OCI-LY7 (cell line): ENCODE results near the gene PDC. TPM values are rescaled to one million over a fixed set of nuclear protein-coding genes. Genes with fewer than 3 reads are reported as not detected.

Experiments used
- BruUV-seq: library from RNA; stranded (reverse); fragments of 400-500 nt; replicated peaks from 2 replicates; lab custom pipeline; 2021; lab: Mats Ljungman, UMichigan
- CTCF ChIA-PET: fragments of 300-600 bp; sonication (Branson Sonifier 250); formaldehyde crosslinking; loops from one replicate; lab custom pipeline; 2022; ENCODE audit warnings: antibody characterized with exemption; ENCODE audit not compliant: unreplicated experiment; lab: Charles Lee
- POLR2A ChIA-PET: fragments of 300-600 bp; sonication (Branson Sonifier 250); formaldehyde crosslinking; loops from one replicate; lab custom pipeline; 2022; ENCODE audit warnings: antibody characterized with exemption; lab: Charles Lee
- DNase-seq: peaks from one replicate; pipeline ENCODE4 v3.0.0-alpha.2; 2015; ENCODE audit warnings: low spot score
- H2AFZ ChIP-seq: fragments of 200-600 bp; sonication (generic), shearing (Covaris generic); 2 replicates; pipeline ENCODE4 v1.6.1; 2014; ENCODE audit warnings: mild to moderate bottlenecking, antibody characterized with exemption, low read length, moderate library complexity
- H3K27ac ChIP-seq: fragments of 200-600 bp; sonication (generic); 2 replicates; pipeline ENCODE4 v1.5.1; 2014; ENCODE audit warnings: mixed run types, low read depth, mild to moderate bottlenecking, moderate library complexity, low read length, inconsistent platforms; ENCODE audit not compliant: poor library complexity, severe bottlenecking
- H3K36me3 ChIP-seq: fragments of 200-600 bp; sonication (generic); 2 replicates; pipeline ENCODE4 v1.6.1; 2014; ENCODE audit warnings: mild to moderate bottlenecking, antibody characterized with exemption, low read length, moderate library complexity, mixed read lengths; ENCODE audit not compliant: insufficient read depth
- H3K4me1 ChIP-seq: fragments of 200-600 bp; sonication (generic); 2 replicates; pipeline ENCODE4 v1.5.1; 2014; ENCODE audit warnings: mild to moderate bottlenecking, low read length; ENCODE audit not compliant: insufficient read depth, poor library complexity, severe bottlenecking
- H3K4me2 ChIP-seq: fragments of 200-600 bp; sonication (generic); 2 replicates; pipeline ENCODE4 v1.6.1; 2014; ENCODE audit warnings: mild to moderate bottlenecking, low read length
- H3K4me3 ChIP-seq: fragments of 200-600 bp; sonication (generic); 2 replicates; pipeline ENCODE4 v1.5.1; 2014; ENCODE audit warnings: mild to moderate bottlenecking, low read depth, low read length; ENCODE audit not compliant: poor library complexity, severe bottlenecking
- H3K79me2 ChIP-seq: fragments of 200-600 bp; sonication (generic); 2 replicates; pipeline ENCODE4 v1.6.1; 2016; ENCODE audit warnings: low read depth, mild to moderate bottlenecking, low read length, moderate library complexity, mixed read lengths; ENCODE audit not compliant: insufficient read depth
- H3K9me2 ChIP-seq: fragments of 200-600 bp; sonication (generic); 2 replicates; pipeline ENCODE4 v1.6.1; 2016; ENCODE audit warnings: mild to moderate bottlenecking, low read length, mixed read lengths; ENCODE audit not compliant: insufficient read depth
- H3K9me3 ChIP-seq: fragments of 200-600 bp; sonication (generic); 2 replicates; pipeline ENCODE4 v1.6.1; 2014; ENCODE audit warnings: mild to moderate bottlenecking, mixed run types, low read length, mixed read lengths
- H4K20me1 ChIP-seq: fragments of 200-600 bp; sonication (generic); 2 replicates; pipeline ENCODE4 v1.6.1; 2014; ENCODE audit warnings: mild to moderate bottlenecking, antibody characterized with exemption, low read length, moderate library complexity, mixed read lengths; ENCODE audit not compliant: insufficient read depth
- EZH2phosphoT487 ChIP-seq: fragments of 200-600 bp; sonication (generic); IDR thresholded peaks from 2 replicates; pipeline ENCODE4 v1.6.1; 2018; ENCODE audit warnings: low read depth, borderline replicate concordance, mild to moderate bottlenecking, mixed run types, antibody characterized with exemption, low read length, moderate library complexity, mixed read lengths
- intact Hi-C: fragments of 100-400 bp; cut with micrococcal nuclease; formaldehyde crosslinking; loops from one replicate; pipeline ENCODE4 v1.10.0; 2022; ENCODE audit not compliant: unreplicated experiment
- total RNA-seq, 2 experiments: library from RNA; depleted of rRNA in 1 of 2; stranded (reverse); fragments of >200 nt in 1 of 2; shearing (Covaris generic) in 1 of 2; gene quantifications; 2 replicates each; pipeline ENCODE4 v1.2.3, GENCODE V29; 2014 to 2022
- TF ChIP-seq, protein P1 (sequence below): fragments of 200-600 bp; sonication (generic); conservative IDR thresholded peaks from 2 replicates; pipeline ENCODE4 v1.5.1; 2014; ENCODE audit warnings: mild to moderate bottlenecking, antibody characterized with exemption, low read length, moderate library complexity, mixed read lengths

PDC gene
- total RNA-seq, 2 experiments from 2014 or later, result not detected

DNA sequence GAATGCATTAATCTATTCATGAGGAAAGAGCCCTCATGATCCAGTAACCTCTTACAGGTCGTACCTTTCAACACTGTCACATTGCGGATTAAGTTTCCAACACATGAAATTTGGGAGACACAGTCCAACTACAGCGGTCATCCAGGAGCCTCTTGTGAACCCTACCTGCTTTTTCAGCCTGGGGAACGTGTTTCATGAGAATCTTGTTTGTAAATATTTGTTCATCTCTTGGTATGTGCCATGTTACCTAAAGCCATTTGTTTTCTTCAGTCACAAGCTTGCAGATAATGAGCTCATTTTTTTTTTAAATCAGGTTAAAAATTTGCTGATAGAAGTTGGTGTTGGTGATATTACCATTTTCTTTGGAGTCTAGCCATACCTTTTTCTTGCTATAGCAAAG is 37.2 kb upstream of the PDC start:
- Histone ChIP-seq H3K79me2 (no peaks in the 10 kb centered on the region), H3K4me3 (no peak overlapping the region), H3K9me3 (no peaks in the 10 kb centered on the region), H2AFZ (no peak overlapping the region), H4K20me1 (no peaks in the 10 kb centered on the region), H3K9me2 (no peaks in the 10 kb centered on the region), H3K4me1 (no peaks in the 10 kb centered on the region), H3K36me3 (no peaks in the 10 kb centered on the region), H3K4me2 (no peak overlapping the region), H3K27ac (no peak overlapping the region)
- no peak for TF ChIP-seq EZH2phosphoT487
- TF ChIP-seq, protein P1, sequence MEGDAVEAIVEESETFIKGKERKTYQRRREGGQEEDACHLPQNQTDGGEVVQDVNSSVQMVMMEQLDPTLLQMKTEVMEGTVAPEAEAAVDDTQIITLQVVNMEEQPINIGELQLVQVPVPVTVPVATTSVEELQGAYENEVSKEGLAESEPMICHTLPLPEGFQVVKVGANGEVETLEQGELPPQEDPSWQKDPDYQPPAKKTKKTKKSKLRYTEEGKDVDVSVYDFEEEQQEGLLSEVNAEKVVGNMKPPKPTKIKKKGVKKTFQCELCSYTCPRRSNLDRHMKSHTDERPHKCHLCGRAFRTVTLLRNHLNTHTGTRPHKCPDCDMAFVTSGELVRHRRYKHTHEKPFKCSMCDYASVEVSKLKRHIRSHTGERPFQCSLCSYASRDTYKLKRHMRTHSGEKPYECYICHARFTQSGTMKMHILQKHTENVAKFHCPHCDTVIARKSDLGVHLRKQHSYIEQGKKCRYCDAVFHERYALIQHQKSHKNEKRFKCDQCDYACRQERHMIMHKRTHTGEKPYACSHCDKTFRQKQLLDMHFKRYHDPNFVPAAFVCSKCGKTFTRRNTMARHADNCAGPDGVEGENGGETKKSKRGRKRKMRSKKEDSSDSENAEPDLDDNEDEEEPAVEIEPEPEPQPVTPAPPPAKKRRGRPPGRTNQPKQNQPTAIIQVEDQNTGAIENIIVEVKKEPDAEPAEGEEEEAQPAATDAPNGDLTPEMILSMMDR, result no peak
- no TSS peak for BruUV-seq
- DNase-seq, result no peak
- intact Hi-C loops, result no loop called here
- CTCF ChIA-PET, result no interaction called here
- POLR2A ChIA-PET, result interaction anchor here (1.0 to 1.1 kb wide), 2 partner anchors 14 to 60 kb away, joined by 3 to 4 read pairs; no protein-coding TSS in a partner anchor

DNA sequence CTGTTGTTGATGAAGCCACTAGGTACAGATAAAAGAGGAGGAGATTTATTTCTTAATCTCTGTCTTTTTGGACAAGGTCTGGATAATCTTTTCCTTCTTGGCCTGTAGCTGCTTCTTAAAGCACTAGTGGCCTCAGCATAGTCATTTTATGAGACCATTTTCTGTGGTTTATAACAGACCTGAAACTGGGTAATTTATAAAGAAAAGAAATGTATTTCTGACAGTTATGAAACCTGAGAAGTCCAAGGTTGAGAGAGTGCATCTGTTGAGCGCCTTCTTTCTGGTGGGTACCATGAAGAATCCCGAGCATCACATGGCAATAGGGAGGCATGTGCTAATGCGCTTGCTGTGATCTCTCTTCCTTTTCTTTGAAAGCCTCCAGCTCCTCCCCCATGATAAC is 36.7 kb upstream of the PDC start:
- Histone ChIP-seq H3K4me3 (no peak overlapping the region), H3K9me2 (no peaks in the 10 kb centered on the region), H3K27ac (no peak overlapping the region), H2AFZ (no peak overlapping the region), H3K36me3 (no peaks in the 10 kb centered on the region), H3K9me3 (no peaks in the 10 kb centered on the region), H3K4me1 (no peaks in the 10 kb centered on the region), H4K20me1 (no peaks in the 10 kb centered on the region), H3K79me2 (no peaks in the 10 kb centered on the region), H3K4me2 (no peak overlapping the region)
- no TSS peak for BruUV-seq
- TF ChIP-seq, protein P1, result no peak
- TF ChIP-seq EZH2phosphoT487, result no peak
- CTCF ChIA-PET, result no interaction called here
- no peak for DNase-seq
- intact Hi-C loops, result no loop called here
- POLR2A ChIA-PET, result interaction anchor here (1.0 to 1.1 kb wide), 2 partner anchors 13 to 61 kb away, joined by 3 to 4 read pairs; no protein-coding TSS in a partner anchor

DNA sequence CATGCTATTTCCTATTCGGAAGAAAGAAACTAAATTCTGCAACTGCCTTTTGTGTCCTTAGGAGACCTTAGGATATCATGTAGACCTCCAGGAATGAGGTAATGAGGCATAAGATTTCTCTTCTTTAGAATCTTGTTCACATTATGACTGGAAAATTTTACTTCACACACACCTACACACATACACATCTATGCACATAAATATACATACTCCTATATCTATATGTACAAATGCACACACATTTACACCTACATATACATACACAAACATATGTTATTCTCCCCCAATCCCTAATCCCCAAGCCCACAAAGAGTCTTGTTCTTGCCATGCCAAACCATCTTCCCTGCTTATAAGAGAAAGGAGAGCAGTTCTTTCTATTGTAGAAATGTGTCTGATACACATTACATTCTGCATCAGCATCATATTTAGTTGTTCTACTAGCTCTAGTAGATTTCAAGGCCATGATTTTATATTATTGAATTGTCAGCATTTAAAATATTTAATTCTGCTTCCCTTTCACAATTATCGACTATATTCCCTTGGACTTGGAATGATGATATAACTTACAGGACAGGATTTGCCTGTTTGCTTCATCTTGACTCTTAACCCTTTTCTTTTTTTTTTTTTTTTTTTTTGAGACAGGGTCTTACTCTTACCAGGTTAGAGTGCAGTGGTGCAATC is 35.4 kb upstream of the PDC start:
- CTCF ChIA-PET, result no interaction called here

More for the DNA sequence above, 35.4 kb upstream of the PDC start:
- no peaks in the 10 kb centered on the region for H4K20me1 ChIP-seq
- intact Hi-C loops, result no loop called here
- H3K36me3 ChIP-seq, result no peaks in the 10 kb centered on the region
- no peak overlapping the region for H3K4me3 ChIP-seq
- DNase-seq, result no peak
- H3K4me1 ChIP-seq, result no peaks in the 10 kb centered on the region
- no peaks in the 10 kb centered on the region for H3K9me3 ChIP-seq
- H3K27ac ChIP-seq, result no peak overlapping the region
- no peaks in the 10 kb centered on the region for H3K9me2 ChIP-seq
- POLR2A ChIA-PET, result no interaction called here
- BruUV-seq, result no TSS peak
- TF ChIP-seq, protein P1, result no peak
- no peak for TF ChIP-seq EZH2phosphoT487
- no peaks in the 10 kb centered on the region for H3K79me2 ChIP-seq
- no peak overlapping the region for H3K4me2 ChIP-seq
- H2AFZ ChIP-seq, result no peak overlapping the region
